ENCODE results near the gene IFNL3.
"Not testable (repeated sequence)": the region's sequence is repeated elsewhere in the genome, so short reads cannot be mapped to it uniquely, and the experiment has no call there.

IFNL3 gene

DNA sequence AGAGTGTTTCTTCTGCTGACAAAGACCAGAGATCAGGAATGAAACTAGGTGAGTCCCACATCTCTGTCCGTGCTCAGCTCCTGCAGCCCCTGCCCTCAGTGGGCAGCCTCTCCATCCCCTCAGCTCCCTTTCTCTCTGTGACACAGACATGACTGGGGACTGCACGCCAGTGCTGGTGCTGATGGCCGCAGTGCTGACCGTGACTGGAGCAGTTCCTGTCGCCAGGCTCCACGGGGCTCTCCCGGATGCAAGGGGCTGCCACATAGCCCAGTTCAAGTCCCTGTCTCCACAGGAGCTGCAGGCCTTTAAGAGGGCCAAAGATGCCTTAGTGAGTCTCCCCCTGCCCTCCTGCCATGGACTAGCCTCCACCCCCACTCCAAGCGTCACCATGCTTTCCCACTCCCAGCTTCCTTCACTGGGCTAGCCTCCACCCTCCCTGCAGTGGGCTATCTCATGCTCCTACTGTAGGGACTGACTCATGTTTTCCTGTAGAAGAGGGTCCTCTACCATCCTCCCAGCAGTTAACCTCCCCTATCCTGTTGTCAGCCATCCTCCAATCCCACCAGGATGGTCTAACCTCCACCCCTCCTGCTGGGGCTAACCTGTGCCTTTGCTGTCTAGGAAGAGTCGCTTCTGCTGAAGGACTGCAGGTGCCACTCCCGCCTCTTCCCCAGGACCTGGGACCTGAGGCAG, 23.9 kb upstream of the IFNL3 start:
- H3K9me3 ChIP-seq (ENCODE audit: control insufficient read depth in 2 of 2, low read length in 2 of 2); H3K4me3 ChIP-seq (ENCODE audit: low read length in 2 of 2); H3K36me3 ChIP-seq (ENCODE audit: control insufficient read depth in 2 of 2, insufficient read depth in 2 of 2, low read length in 2 of 2); H3K4me1 ChIP-seq (ENCODE audit: control insufficient read depth in 2 of 2, insufficient read depth in 2 of 2, low read length in 2 of 2); H3K27ac ChIP-seq (ENCODE audit: low read depth in 2 of 2, low read length in 2 of 2); H3K9ac ChIP-seq (ENCODE audit: low read depth in 1 of 2, low read length in 2 of 2): not testable (repeated sequence)
- peaks cover 4 to 12% of the 10 kb centered on the region in 2 donors for H3K27me3 ChIP-seq (ENCODE audit: control insufficient read depth in 2 of 2, insufficient read depth in 2 of 2, low read length in 2 of 2)

DNA sequence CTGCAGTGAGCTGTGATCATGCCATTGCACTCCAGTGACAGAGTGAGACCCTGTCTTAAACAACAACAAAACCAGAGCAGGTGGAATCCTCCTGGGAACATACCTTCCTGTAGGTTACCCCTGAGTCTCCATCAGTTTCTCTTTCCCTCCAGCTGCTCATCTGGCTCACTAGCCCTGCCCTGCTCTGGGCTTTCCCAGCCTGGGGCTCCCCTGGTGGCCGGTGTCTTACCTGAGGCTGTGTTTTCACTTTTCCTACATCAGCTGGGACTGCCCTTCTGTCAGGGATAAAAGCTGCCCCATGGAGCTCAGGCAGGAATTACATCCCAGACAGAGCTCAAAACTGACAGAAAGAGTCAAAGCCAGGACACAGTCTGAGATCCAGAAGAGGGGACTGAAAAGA, 23.3 kb upstream of the IFNL3 start, which contains the start of gene IFNL2:
Gene IFNL2 (plus strand): TSS at position 312 of the 400 bp plus-strand sequence. CDS start 173 bp downstream, outside the sequence.
- H3K4me3 ChIP-seq (ENCODE audit: low read length in 2 of 2); H3K4me1 ChIP-seq (ENCODE audit: control insufficient read depth in 2 of 2, insufficient read depth in 2 of 2, low read length in 2 of 2); H3K36me3 ChIP-seq (ENCODE audit: control insufficient read depth in 2 of 2, insufficient read depth in 2 of 2, low read length in 2 of 2); H3K9me3 ChIP-seq (ENCODE audit: control insufficient read depth in 2 of 2, low read length in 2 of 2); H3K27ac ChIP-seq (ENCODE audit: low read depth in 2 of 2, low read length in 2 of 2); H3K9ac ChIP-seq (ENCODE audit: low read depth in 1 of 2, low read length in 2 of 2): not testable (repeated sequence)
- H3K27me3 ChIP-seq (ENCODE audit: control insufficient read depth in 2 of 2, insufficient read depth in 2 of 2, low read length in 2 of 2) = peaks cover 6 to 18% of the 10 kb centered on the region in 2 donors

- peaks cover 13 to 31% of the 10 kb centered on the region in 2 donors for H3K27me3 ChIP-seq (ENCODE audit: control insufficient read depth in 2 of 2, insufficient read depth in 2 of 2, low read length in 2 of 2)
- no peaks in the 10 kb centered on the region for H3K9me3 ChIP-seq (ENCODE audit: control insufficient read depth in 2 of 2, low read length in 2 of 2)
- H3K27ac ChIP-seq (ENCODE audit: low read depth in 2 of 2, low read length in 2 of 2) = no peak overlapping the region
- H3K36me3 ChIP-seq (ENCODE audit: control insufficient read depth in 2 of 2, insufficient read depth in 2 of 2, low read length in 2 of 2) = no peaks in the 10 kb centered on the region
- H3K4me1 ChIP-seq (ENCODE audit: control insufficient read depth in 2 of 2, insufficient read depth in 2 of 2, low read length in 2 of 2) = no peaks in the 10 kb centered on the region
- H3K4me3 ChIP-seq (ENCODE audit: low read length in 2 of 2) = no peak overlapping the region
- no peak overlapping the region for H3K9ac ChIP-seq (ENCODE audit: low read depth in 1 of 2, low read length in 2 of 2)
These were observed 20.6 kb upstream of the IFNL3 start for GRCh38 chr19:39265321-39265916.

DNA sequence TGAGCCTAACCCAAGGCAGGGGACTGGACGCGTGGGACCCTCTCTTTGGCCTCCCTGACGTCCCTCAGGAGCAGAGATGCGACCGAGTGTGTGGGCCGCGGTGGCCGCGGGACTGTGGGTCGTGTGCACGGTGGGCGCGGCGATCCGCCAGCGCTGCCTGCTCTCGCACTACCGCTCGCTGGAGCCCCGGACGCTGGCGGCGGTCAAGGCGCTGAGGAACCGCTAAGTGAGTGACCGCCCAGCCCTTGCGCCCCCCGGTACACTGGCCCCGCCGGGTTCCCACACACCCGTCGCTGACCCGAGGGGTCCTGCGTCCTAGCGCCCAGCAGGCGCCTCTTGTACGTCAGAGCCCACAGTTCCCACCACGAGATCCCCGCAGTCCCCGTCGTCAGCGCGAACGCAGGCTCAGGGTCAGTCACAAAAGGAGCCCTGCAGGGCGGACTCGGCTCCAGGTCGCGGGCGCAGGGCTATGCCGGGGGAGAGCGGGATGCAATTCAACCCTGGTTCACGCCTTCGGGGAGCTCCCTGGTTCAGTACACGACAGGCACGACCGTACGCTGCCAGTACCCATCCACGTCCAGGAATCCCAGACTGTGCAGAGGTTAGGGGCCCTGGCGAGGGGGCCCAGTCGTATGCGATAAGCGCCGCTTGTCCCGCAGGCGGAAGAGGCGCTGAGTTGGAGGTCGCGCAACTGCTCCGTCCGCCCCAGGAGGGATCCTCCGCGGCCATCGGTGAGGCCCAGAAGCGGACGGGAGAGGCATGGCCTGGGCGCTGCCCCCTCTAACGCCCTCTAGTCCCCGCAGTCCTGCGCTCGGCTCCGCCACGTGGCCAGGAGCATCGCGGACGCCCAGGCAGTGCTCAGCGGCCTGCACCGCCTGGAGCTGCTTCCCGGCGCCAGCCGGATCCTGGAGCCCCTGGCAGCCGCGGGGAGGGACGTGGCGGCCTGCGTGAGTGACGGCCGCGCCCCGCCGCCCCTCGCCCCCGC, 19.8 kb upstream of the IFNL3 start:
- Histone ChIP-seq H3K27ac (ENCODE audit: low read depth in 2 of 2, low read length in 2 of 2) (no peak overlapping the region), H3K9ac (ENCODE audit: low read depth in 1 of 2, low read length in 2 of 2) (no peak overlapping the region), H3K4me3 (ENCODE audit: low read length in 2 of 2) (no peak overlapping the region), H3K27me3 (ENCODE audit: control insufficient read depth in 2 of 2, insufficient read depth in 2 of 2, low read length in 2 of 2) (peaks cover 13 to 31% of the 10 kb centered on the region in 2 donors), H3K4me1 (ENCODE audit: control insufficient read depth in 2 of 2, insufficient read depth in 2 of 2, low read length in 2 of 2) (no peaks in the 10 kb centered on the region), H3K36me3 (ENCODE audit: control insufficient read depth in 2 of 2, insufficient read depth in 2 of 2, low read length in 2 of 2) (no peaks in the 10 kb centered on the region), H3K9me3 (ENCODE audit: control insufficient read depth in 2 of 2, low read length in 2 of 2) (no peaks in the 10 kb centered on the region)

GRCh38 chr19:39263912-39264305, 19.1 kb upstream of the IFNL3 start:
- no peaks in the 10 kb centered on the region for H3K36me3 ChIP-seq (ENCODE audit: control insufficient read depth in 2 of 2, insufficient read depth in 2 of 2, low read length in 2 of 2)
- H3K27me3 ChIP-seq (ENCODE audit: control insufficient read depth in 2 of 2, insufficient read depth in 2 of 2, low read length in 2 of 2) = peaks cover 13 to 31% of the 10 kb centered on the region in 2 donors
- H3K9ac ChIP-seq (ENCODE audit: low read depth in 1 of 2, low read length in 2 of 2) = no peak overlapping the region
- H3K4me1 ChIP-seq (ENCODE audit: control insufficient read depth in 2 of 2, insufficient read depth in 2 of 2, low read length in 2 of 2) = no peaks in the 10 kb centered on the region
- H3K4me3 ChIP-seq (ENCODE audit: low read length in 2 of 2) = no peak overlapping the region
- no peak overlapping the region for H3K27ac ChIP-seq (ENCODE audit: low read depth in 2 of 2, low read length in 2 of 2)
- H3K9me3 ChIP-seq (ENCODE audit: control insufficient read depth in 2 of 2, low read length in 2 of 2) = no peaks in the 10 kb centered on the region

GRCh38 chr19:39262496-39262895, 17.7 kb upstream of the IFNL3 start:
- Histone ChIP-seq H3K9ac (ENCODE audit: low read depth in 1 of 2, low read length in 2 of 2) (no peak overlapping the region), H3K27ac (ENCODE audit: low read depth in 2 of 2, low read length in 2 of 2) (no peak overlapping the region), H3K4me1 (ENCODE audit: control insufficient read depth in 2 of 2, insufficient read depth in 2 of 2, low read length in 2 of 2) (no peaks in the 10 kb centered on the region), H3K9me3 (ENCODE audit: control insufficient read depth in 2 of 2, low read length in 2 of 2) (no peaks in the 10 kb centered on the region), H3K4me3 (ENCODE audit: low read length in 2 of 2) (no peak overlapping the region), H3K36me3 (ENCODE audit: control insufficient read depth in 2 of 2, insufficient read depth in 2 of 2, low read length in 2 of 2) (no peaks in the 10 kb centered on the region), H3K27me3 (ENCODE audit: control insufficient read depth in 2 of 2, insufficient read depth in 2 of 2, low read length in 2 of 2) (peaks cover 13 to 31% of the 10 kb centered on the region in 2 donors)

DNA sequence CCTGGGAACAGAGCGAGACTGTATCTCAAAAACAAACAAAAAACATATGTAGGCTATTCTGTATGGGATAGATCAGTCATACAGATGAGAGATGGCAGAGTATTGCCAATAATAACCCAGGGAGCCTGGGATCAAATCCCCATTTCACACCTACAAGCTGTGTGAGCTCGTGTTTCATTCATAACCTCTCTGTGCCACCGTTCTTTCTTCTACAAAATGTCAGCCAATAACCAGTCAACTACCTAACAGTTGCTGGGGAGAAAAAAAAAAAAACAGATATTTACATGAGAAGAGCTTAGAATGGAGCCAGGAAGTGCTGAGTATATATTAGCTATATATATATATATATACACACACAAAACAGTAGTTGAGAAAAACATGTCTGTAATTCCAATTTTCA, 16.9 kb upstream of the IFNL3 start:
- peaks cover 13 to 31% of the 10 kb centered on the region in 2 donors for H3K27me3 ChIP-seq (ENCODE audit: control insufficient read depth in 2 of 2, insufficient read depth in 2 of 2, low read length in 2 of 2)
- H3K27ac ChIP-seq (ENCODE audit: low read depth in 2 of 2, low read length in 2 of 2) = no peak overlapping the region
- no peaks in the 10 kb centered on the region for H3K36me3 ChIP-seq (ENCODE audit: control insufficient read depth in 2 of 2, insufficient read depth in 2 of 2, low read length in 2 of 2)
- no peak overlapping the region for H3K9ac ChIP-seq (ENCODE audit: low read depth in 1 of 2, low read length in 2 of 2)
- H3K4me1 ChIP-seq (ENCODE audit: control insufficient read depth in 2 of 2, insufficient read depth in 2 of 2, low read length in 2 of 2) = no peaks in the 10 kb centered on the region
- H3K9me3 ChIP-seq (ENCODE audit: control insufficient read depth in 2 of 2, low read length in 2 of 2) = no peaks in the 10 kb centered on the region
- no peak overlapping the region for H3K4me3 ChIP-seq (ENCODE audit: low read length in 2 of 2)

DNA sequence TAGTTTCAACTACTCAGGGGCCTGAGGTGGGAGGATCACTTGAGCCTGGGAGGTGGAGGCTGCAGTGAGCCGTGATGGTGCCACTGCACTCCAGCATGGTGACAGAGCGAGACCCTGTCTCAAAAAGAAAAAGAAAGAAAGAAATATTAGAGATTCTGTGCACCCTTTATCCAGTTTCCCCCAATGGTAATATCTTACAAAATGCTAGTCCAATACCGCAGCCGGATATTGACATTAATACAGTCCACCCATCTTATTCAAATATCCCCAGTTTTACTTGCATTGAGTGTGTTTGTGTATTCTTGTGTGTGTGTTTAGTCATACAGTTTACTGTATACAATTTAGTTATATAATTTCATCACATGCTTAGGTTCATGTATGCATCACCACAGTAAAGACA, 12.4 kb upstream of the IFNL3 start:
- H3K9me3 ChIP-seq (ENCODE audit: control insufficient read depth in 2 of 2, low read length in 2 of 2) = no peaks in the 10 kb centered on the region
- no peak overlapping the region for H3K9ac ChIP-seq (ENCODE audit: low read depth in 1 of 2, low read length in 2 of 2)
- no peaks in the 10 kb centered on the region for H3K4me1 ChIP-seq (ENCODE audit: control insufficient read depth in 2 of 2, insufficient read depth in 2 of 2, low read length in 2 of 2)
- no peak overlapping the region for H3K4me3 ChIP-seq (ENCODE audit: low read length in 2 of 2)
- peaks cover 0 to 5% of the 10 kb centered on the region in 2 donors for H3K27me3 ChIP-seq (ENCODE audit: control insufficient read depth in 2 of 2, insufficient read depth in 2 of 2, low read length in 2 of 2)
- H3K27ac ChIP-seq (ENCODE audit: low read depth in 2 of 2, low read length in 2 of 2) = no peak overlapping the region
- H3K36me3 ChIP-seq (ENCODE audit: control insufficient read depth in 2 of 2, insufficient read depth in 2 of 2, low read length in 2 of 2) = no peaks in the 10 kb centered on the region

DNA sequence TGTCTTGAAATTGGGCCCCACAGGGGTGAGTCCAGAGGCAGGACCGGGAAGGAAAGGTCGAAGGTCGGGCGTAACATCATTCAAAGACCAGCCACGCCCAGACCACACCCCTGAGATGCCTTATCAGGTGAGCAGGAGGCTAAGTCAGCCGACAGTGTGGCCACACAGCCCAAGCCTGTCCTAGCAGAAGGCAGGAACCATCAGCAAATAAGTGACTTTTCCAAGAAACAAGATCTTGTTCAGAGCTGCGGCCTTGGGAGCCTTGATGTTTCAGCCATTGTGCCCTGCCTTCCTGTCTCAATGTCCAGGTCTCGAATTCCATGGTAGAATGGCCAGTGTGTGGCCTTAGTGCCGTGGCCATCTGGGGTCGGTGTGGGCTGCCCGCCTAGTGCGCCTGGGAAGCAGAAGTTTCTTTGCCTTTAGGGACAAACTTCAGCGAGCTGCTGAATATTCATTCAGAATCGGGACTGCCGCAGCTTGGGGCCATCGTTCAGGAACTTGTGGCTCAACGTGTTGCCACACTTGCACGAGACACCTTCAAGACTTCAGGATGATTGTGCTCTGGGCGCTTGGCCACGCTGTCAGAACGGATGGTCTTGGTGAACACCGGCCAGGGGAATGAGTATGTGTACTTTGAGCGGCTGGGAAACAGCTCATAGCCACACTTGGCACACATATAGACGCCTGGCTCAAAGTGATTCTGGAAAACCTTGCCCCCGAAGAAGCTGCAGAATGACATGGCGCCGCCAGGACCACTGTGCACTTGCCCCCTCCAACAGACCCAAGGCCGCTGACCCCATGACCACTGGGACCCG, 9.9 kb upstream of the IFNL3 start:
- Histone ChIP-seq H3K27me3 (ENCODE audit: control insufficient read depth in 2 of 2, insufficient read depth in 2 of 2, low read length in 2 of 2) (peaks cover 0 to 2% of the 10 kb centered on the region in 2 donors), H3K9me3 (ENCODE audit: control insufficient read depth in 2 of 2, low read length in 2 of 2) (no peaks in the 10 kb centered on the region), H3K36me3 (ENCODE audit: control insufficient read depth in 2 of 2, insufficient read depth in 2 of 2, low read length in 2 of 2) (no peaks in the 10 kb centered on the region), H3K27ac (ENCODE audit: low read depth in 2 of 2, low read length in 2 of 2) (no peak overlapping the region), H3K9ac (ENCODE audit: low read depth in 1 of 2, low read length in 2 of 2) (no peak overlapping the region), H3K4me1 (ENCODE audit: control insufficient read depth in 2 of 2, insufficient read depth in 2 of 2, low read length in 2 of 2) (no peaks in the 10 kb centered on the region), H3K4me3 (ENCODE audit: low read length in 2 of 2) (no peak overlapping the region)

Data from mucosa of rectum (tissue), 2 donors.